DND-41 (cell line): Measurements from ENCODE around the gene SNPH.

Source experiments
- CTCF ChIP-seq: IDR thresholded peaks from 2 replicates; pipeline ENCODE4 v1.5.1; 2012; ENCODE audit warnings: borderline replicate concordance, low read length, moderate library complexity, mild to moderate bottlenecking; ENCODE audit not compliant: poor library complexity, severe bottlenecking; ENCODE audit errors: extremely low read depth
- EZH2 ChIP-seq: IDR thresholded peaks from 3 replicates; pipeline ENCODE4 v1.6.1; 2012; ENCODE audit warnings: borderline replicate concordance, low read depth, mild to moderate bottlenecking, moderate library complexity, low read length, inconsistent platforms; ENCODE audit not compliant: severe bottlenecking

GRCh38 chr20:1338096-1338495 is 72.0 kb downstream of the SNPH start:
- TF ChIP-seq CTCF (no peak), EZH2 (no peak)
